GM18520 (cell line): ENCODE results near the gene FGD6.
"Not testable (repeated sequence)": the region's sequence is repeated elsewhere in the genome, so short reads cannot be mapped to it uniquely, and the experiment has no call there.

Experiments
- ATAC-seq: cut with Tn5 transposase; IDR thresholded peaks from one replicate; pipeline ENCODE4 v1.9.1; 2021; ENCODE audit not compliant: unreplicated experiment

The FGD6 gene

GRCh38 chr12:95206916-95207315 lies 10.4 kb downstream of the FGD6 start:
- ATAC-seq, result no peak

- no peak for ATAC-seq
Measured at GRCh38 chr12:95205685-95206084, 11.6 kb downstream of the FGD6 start.

GRCh38 chr12:95205016-95205624 lies 12.1 kb downstream of the FGD6 start:
- ATAC-seq, result no peak

GRCh38 chr12:95204141-95204866 lies 13.0 kb downstream of the FGD6 start:
- no peak for ATAC-seq

GRCh38 chr12:95203487-95204030 lies 13.7 kb downstream of the FGD6 start:
- ATAC-seq, result no peak

GRCh38 chr12:95202691-95203486 lies 14.4 kb downstream of the FGD6 start:
- no peak for ATAC-seq

- ATAC-seq, result no peak
Measured at GRCh38 chr12:95201056-95201670, 16.1 kb downstream of the FGD6 start.

- ATAC-seq, result no peak
Measured at GRCh38 chr12:95200128-95200894, 17.0 kb downstream of the FGD6 start.

- ATAC-seq, result no peak
Measured at GRCh38 chr12:95198914-95199313, 18.4 kb downstream of the FGD6 start.

- no peak for ATAC-seq
Measured at GRCh38 chr12:95197636-95198035, 19.6 kb downstream of the FGD6 start.

GRCh38 chr12:95196875-95197569 lies 20.2 kb downstream of the FGD6 start:
- ATAC-seq, result not testable (repeated sequence)

GRCh38 chr12:95195122-95195521 lies 22.1 kb downstream of the FGD6 start:
- ATAC-seq, result no peak

- ATAC-seq, result no peak
Measured at GRCh38 chr12:95193139-95193538, 24.1 kb downstream of the FGD6 start.

- no peak for ATAC-seq
Measured at GRCh38 chr12:95192271-95192670, 25.0 kb downstream of the FGD6 start.

- no peak for ATAC-seq
Measured at GRCh38 chr12:95191060-95191696, 26.1 kb downstream of the FGD6 start.

- no peak for ATAC-seq
Measured at GRCh38 chr12:95187865-95188415, 29.3 kb downstream of the FGD6 start.

- ATAC-seq, result no peak
Measured at GRCh38 chr12:95185854-95186253, 31.4 kb downstream of the FGD6 start.

- ATAC-seq, result no peak
Measured at GRCh38 chr12:95185072-95185471, 32.2 kb downstream of the FGD6 start.

GRCh38 chr12:95184121-95184520 lies 33.1 kb downstream of the FGD6 start:
- ATAC-seq, result no peak
